ENCODE data around the gene TRMT13. TPM values are rescaled to one million over a fixed set of nuclear protein-coding genes. Genes with fewer than 3 reads are reported as not detected.

The TRMT13 gene
- total and polyA plus RNA-seq, 9 of the 15 experiments (the other 6 are each of a cell fraction or from before 2014, with no cell fraction given), result 18.7 to 33.0 (median 28.9) TPM

GRCh38 chr1:100187912-100188311, 54.9 kb downstream of the TRMT13 start:
- intact Hi-C loops (cut with micrococcal nuclease), result no loop called here
- Histone ChIP-seq H3K27ac (ENCODE audit: extremely low read depth, low read depth, low read length) (no peak overlapping the region), H3K9me3 (replicated peaks; ENCODE audit: control insufficient read depth, insufficient read depth, low read depth, low read length) (no peaks in the 10 kb centered on the region), H3K79me2 (ENCODE audit: control insufficient read depth, insufficient read depth, low read length) (no peaks in the 10 kb centered on the region), H3K9me1 (ENCODE audit: control insufficient read depth, insufficient read depth, low read length) (no peaks in the 10 kb centered on the region), H3K36me3 (ENCODE audit: control insufficient read depth, insufficient read depth, low read length) (peaks cover 11% of the 10 kb centered on the region; the same call in 1 of the 3 replicates), H3K4me2 (ENCODE audit: insufficient read depth, low read length) (no peak overlapping the region), H3K27me3 (ENCODE audit: control insufficient read depth in 2 of 2, insufficient read depth in 2 of 2, low read length in 2 of 2) (no peaks in the 10 kb centered on the region), H3K4me3 (no peak overlapping the region), H3K9ac (ENCODE audit: insufficient read depth in 1 of 2, low read depth in 2 of 2, low read length in 2 of 2) (no peak overlapping the region), H4K20me1 (replicated peaks; ENCODE audit: control insufficient read depth, insufficient read depth, low read length) (no peaks in the 10 kb centered on the region), H3K4me1 (replicated peaks in 1 of 2; ENCODE audit: control insufficient read depth in 2 of 2, insufficient read depth in 2 of 2, low read length in 2 of 2) (no peaks in the 10 kb centered on the region), H2AFZ (ENCODE audit: low read depth, low read length) (no peak overlapping the region)
- POLR2A ChIA-PET, result no interaction called here
- in situ Hi-C loops (cut with MboI), result no loop called here
- CTCF ChIA-PET (ENCODE audit: low intra/inter-chr PET ratio), result no interaction called here
- WGBS (ENCODE audit: insufficient coverage, low coverage, missing lambda C conversion rate), result 90% methylated on average over 3 of the region's 3 CpGs
- DNase-seq (ENCODE audit: extremely low read depth in 1 of 4, low spot score in 3 of 4), result no peak
- no peak for FAIRE-seq
- TSS peak; percentile 10 for BruUV-seq (replicated peaks)
- ATAC-seq, result no peak
- no peak for TF ChIP-seq ZNF695 (CRISPR knock-in tag; IDR thresholded peaks at IDR 0.05)
- TF ChIP-seq RREB1 (CRISPR knock-in tag; IDR thresholded peaks at IDR 0.05), result no peak
- TF ChIP-seq GTF2E2 (tag; IDR thresholded peaks at IDR 0.05), result no peak
- TF ChIP-seq TEAD1 (CRISPR knock-in tag; IDR thresholded peaks at IDR 0.05), result no peak
- no peak for TF ChIP-seq ZNF57 (CRISPR knock-in tag; IDR thresholded peaks at IDR 0.05)
- no peak for TF ChIP-seq EGR1 (conservative IDR thresholded peaks at IDR 0.05)
- no peak for TF ChIP-seq STAG1 (CRISPR knock-in tag; IDR thresholded peaks at IDR 0.05; ENCODE audit: borderline replicate concordance)
- no peak for TF ChIP-seq ZNF184 (CRISPR knock-in tag; IDR thresholded peaks at IDR 0.05)
- no peak for TF ChIP-seq TAF7 (tag; IDR thresholded peaks at IDR 0.05)
- TF ChIP-seq DMBX1 (CRISPR knock-in tag; IDR thresholded peaks at IDR 0.05; ENCODE audit: borderline replicate concordance), result no peak
- TF ChIP-seq MYC (IDR thresholded peaks at IDR 0.05; ENCODE audit: low read depth, low read length), result no peak
- TF ChIP-seq MYC (CRISPR knock-in tag; IDR thresholded peaks at IDR 0.05; ENCODE audit: borderline replicate concordance, low read depth), result no peak
- no peak for TF ChIP-seq SAP30 (IDR thresholded peaks at IDR 0.05; ENCODE audit: borderline replicate concordance, insufficient read depth, low read depth, low read length, poor library complexity, severe bottlenecking)
- TF ChIP-seq RBM22 (IDR thresholded peaks at IDR 0.05; ENCODE audit: low read depth, low read length, poor library complexity, severe bottlenecking), result no peak
- no peak for TF ChIP-seq ZNF449 (CRISPR knock-in tag; IDR thresholded peaks at IDR 0.05)
- no peak for TF ChIP-seq TRIM28 (IDR thresholded peaks at IDR 0.05)
- no peak for TF ChIP-seq RBM39 (optimal IDR thresholded peaks at IDR 0.05; ENCODE audit: low read depth, low read length)
- TF ChIP-seq NCOR1 (IDR thresholded peaks at IDR 0.05), result no peak

Data from K562 (cell line).